Measurements from ENCODE around the gene COL9A2.

COL9A2 gene

DNA sequence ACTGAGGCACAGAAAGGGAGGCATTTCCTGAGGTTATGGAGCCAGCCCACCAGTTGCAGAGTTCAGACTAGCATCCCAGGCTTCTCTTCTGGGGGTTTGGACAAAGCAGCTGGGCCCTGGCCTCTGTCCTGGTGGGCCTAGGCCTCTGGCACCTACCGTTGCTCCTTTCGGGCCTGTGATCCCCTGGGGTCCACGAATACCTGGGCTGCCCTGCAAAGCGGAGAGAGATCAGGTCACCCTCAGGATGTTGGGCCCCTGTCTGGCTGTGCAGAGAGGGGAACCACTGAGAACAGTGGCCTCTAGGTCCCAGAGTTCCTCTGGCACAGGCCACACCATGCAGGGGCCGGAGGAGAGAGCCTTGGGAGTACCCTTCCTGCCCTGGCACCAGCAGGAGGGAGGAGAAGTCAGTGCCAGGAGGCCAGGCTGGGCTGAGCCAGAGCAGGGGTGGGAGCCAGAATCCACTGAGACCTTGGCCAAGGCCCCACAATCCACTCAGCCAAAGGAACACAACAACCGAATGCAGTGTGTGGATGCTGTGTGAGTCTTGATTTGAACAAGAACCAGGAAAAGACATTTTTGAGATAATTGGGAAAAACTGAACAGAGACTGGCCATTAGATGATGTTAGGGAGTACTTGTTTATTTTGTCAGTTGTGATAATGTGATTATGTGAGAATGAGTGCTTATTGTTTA, 8.9 kb downstream of the COL9A2 start:
- in situ Hi-C loops (cut with HindIII; ENCODE audit: low pct_ligation_motif_present, low pct_unique_long_range_greater_than_20kb, low sequenced_read_pairs): no loop called here
- no peak for DNase-seq

DNA sequence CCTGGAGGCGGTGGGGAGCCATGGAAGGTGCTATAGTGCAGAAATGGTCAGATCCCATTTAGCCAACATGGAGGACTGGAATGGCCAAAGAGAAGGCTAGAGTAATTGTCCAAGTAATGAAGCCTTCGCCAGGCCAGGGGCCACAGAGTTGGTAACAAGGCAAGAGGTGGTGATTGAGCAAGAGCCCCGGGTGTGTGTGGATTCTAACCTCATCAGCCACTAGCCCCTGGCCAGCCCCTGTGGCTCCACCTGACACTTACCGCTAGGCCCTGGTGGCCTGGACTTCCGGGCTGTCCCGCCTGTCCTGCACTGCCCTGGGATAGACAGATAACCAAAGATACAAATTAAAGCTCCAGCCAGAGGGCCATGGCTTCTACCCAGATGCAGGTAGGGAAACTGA, 9.9 kb downstream of the COL9A2 start:
- in situ Hi-C loops (cut with HindIII; ENCODE audit: low pct_ligation_motif_present, low pct_unique_long_range_greater_than_20kb, low sequenced_read_pairs): no loop called here
- DNase-seq: no peak

DNA sequence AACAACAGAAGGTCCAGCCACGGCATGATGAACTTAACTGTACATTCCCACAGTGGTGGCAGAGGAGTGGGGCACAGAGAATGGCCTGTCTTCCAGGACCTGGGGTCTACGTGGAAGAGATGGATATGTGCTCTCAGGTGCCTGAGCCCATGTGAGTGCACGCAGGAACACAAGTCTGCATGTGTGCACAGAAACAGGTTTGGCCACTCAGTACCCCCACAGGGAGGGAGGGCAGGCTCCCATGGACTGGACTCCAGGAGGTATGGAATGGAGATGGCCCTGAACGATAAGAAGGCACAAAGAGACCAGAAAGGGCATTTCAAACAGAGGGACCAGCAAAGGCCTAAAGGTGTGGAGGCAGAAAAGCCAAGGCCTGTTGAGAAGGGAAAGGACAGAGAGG, 10.8 kb downstream of the COL9A2 start:
- DNase-seq: no peak
- in situ Hi-C loops (cut with HindIII; ENCODE audit: low pct_ligation_motif_present, low pct_unique_long_range_greater_than_20kb, low sequenced_read_pairs): no loop called here

DNA sequence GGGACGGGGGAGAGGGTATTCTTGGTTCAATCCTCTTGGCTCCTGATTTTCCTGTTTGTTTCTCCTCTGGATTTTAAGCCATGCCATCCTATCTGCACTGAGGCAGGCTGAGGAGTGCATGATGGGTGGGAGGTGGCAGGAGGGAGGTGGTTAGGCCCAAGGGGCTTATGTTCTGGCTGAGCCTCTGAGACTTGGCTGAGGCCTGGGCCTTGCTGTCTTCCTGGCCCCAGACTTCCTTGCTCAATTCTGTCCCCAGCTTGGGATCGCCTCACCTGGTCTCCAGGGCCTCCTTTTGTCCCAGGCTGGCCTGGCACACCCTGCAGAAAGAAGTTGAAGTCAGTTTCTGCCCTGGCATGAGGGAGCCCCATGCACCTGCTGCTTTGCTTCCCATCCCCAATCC, 11.2 kb downstream of the COL9A2 start:
- in situ Hi-C loops (cut with HindIII; ENCODE audit: low pct_ligation_motif_present, low pct_unique_long_range_greater_than_20kb, low sequenced_read_pairs): no loop called here
- DNase-seq: no peak

DNA sequence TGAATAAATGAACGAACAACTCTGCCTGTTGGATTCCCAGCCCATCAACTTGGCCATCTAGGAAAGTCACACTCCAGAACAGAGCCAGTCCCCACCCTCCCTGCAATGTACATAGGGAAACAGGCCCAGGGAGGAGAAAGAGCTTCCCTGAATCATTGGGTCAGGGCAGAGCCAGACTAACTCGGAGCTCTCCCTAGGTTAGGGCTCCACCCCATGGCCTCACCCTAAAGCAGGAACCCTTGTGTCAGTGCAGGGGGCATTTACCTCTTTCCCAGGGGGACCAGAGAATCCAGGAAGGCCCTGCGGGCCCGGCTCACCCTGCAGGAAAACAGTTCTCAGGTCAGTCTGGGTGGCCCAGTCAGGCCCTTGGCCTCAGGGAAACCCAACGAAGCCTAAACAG, 11.6 kb downstream of the COL9A2 start:
- in situ Hi-C loops (cut with HindIII; ENCODE audit: low pct_ligation_motif_present, low pct_unique_long_range_greater_than_20kb, low sequenced_read_pairs): no loop called here
- peak; percentile 4 for DNase-seq

DNA sequence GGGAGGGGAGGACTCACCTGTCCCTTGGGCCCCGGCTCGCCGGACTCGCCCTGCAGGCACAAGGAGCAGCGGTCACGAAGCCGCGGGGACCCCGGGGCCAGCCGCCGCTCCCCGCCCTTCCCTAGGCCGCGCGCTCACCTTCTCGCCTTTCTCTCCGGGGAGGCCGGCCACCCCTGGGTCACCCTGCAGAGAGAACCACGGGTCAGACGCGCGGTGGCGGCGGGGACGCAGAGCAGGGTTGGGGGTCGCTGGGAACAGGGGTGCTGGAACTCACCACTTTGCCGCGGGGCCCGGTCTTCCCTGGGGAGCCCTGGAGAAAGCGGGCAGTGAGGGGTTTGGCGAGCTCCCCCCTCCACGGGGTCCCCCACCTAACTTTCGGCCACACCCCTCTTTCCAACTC, 13.3 kb downstream of the COL9A2 start:
- no peak for DNase-seq
- in situ Hi-C loops (cut with HindIII; ENCODE audit: low pct_ligation_motif_present, low pct_unique_long_range_greater_than_20kb, low sequenced_read_pairs): no loop called here

DNA sequence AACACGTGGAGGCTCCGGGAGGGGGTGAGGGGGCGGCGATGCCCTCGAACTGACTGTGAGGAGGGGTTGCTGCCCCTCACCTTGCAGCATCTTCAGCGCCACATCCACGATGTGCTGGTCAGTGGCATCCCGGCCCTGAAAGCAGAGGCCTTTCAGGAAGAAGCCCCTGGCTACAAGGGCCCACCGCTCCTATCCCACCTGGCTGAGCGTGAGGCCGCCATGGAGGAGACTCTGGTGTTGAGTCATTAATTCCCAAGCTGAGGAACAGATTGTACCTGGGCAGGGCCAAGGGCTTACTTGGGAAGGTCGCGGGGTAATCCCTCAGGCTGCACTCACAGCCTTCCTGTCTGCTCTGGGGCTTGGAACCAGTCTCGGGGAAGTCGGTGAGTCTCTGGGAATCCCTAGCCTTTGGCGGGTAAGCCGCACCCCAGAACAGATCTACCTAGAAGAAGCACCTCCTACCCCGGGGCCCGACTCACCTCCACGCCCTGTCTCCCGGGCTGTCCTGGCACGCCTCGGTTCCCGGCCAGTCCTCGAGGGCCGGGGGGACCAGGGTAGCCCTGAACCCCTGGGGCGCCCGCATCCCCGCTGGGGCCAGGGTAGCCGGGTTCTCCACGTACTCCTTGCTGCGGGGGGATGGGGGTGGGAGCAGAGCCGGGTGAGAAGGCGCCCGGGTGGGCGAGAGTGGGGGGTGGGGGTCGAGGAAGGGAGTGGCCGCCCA, 13.9 kb downstream of the COL9A2 start:
- in situ Hi-C loops (cut with HindIII; ENCODE audit: low pct_ligation_motif_present, low pct_unique_long_range_greater_than_20kb, low sequenced_read_pairs): no loop called here
- no peak for DNase-seq

DNA sequence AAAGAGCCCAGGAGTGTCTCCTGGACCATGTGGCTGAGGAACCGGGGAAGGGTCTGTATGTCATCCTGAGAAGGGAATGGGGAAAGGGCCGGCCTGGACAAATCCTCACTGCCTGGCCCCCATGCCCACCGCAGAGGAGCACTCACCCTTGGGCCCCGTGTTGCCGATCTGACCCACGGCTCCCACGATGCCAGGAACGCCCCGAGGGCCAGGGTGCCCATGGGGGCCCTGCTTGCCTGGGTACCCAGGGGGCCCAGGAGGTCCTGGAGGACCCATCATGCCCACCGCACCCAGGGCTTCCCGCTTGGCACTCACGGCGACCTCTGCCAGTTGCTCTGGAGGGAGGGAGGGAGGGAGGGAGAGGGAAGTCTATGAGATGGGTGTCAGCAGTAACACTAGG, 14.6 kb downstream of the COL9A2 start:
- in situ Hi-C loops (cut with HindIII; ENCODE audit: low pct_ligation_motif_present, low pct_unique_long_range_greater_than_20kb, low sequenced_read_pairs): no loop called here
- no peak for DNase-seq

DNA sequence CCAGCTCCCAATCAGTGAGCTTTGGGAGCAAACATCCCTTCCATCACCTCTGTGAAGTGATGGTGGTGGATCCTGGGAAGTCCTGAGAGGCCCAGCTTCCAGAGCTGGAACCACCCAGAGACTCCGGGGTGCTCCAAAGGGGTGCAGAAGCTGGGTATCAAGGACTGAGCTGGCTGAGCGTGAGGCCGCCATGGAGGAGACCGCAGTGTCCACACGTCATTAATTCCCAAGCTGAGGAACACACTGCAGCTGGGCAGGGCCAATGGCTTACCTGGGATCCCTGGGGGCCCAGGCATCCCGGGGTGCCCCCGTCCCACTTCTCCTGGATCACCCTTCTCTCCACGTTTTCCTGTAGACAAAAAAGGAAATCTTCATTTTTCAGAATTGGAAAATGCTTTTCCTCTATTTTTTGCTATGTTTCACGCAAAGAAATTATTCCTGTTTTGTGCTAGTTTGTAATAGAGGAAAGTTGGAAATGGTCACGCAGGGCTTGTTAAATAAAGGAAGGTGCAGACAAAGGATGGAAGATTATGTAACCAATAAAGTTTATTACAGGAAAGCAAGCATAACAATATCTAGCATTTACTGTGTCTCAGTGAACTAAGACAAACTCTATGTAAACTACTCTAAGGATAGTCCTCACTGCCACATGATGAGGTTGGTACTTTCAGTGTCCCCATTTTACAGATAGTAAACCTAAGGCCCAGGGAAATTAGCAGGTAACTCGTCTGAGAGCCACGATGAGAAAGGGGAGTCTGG, 15.4 kb downstream of the COL9A2 start:
- DNase-seq: no peak
- in situ Hi-C loops (cut with HindIII; ENCODE audit: low pct_ligation_motif_present, low pct_unique_long_range_greater_than_20kb, low sequenced_read_pairs): no loop called here

DNA sequence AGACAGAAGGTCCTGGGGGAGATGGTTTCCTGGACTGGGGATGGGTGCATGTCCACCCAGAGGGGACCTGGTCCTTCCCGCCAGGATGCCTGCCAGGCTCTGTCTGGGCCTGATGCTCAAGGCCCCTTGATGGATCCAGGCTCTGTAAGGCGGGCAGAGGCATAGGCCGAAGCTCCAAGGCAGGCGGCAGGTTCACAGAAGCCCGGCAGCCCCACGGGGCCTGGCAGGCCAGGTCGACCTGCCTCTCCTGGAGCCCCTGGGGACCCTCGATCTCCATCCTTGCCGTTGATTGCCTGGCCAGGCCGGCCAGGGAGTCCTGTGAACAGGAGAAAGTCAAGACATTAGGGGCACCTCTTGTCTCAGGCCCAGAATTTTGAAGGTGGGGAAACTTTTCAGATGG, 16.0 kb downstream of the COL9A2 start:
- DNase-seq: no peak
- in situ Hi-C loops (cut with HindIII; ENCODE audit: low pct_ligation_motif_present, low pct_unique_long_range_greater_than_20kb, low sequenced_read_pairs): no loop called here

DNA sequence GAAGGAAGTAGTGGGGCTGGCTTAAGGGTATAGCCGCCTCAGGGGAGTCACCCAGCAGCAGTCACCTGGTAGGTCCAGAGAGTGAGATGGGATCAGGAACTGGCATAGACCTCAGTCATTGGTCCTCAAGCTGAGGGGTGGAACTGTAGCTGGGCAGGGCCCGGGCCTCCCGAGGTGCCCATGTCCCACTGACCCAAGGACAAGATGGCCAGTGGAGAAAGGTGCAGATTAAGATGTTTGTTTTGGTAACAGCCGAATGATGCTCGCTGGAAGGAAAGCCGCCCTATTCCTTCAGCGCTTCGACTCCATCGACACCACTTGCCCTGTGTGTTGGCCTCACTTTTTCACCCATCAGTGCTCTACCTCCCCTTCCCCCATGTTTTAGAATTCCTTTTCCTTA, 16.4 kb downstream of the COL9A2 start:
- no peak for DNase-seq
- in situ Hi-C loops (cut with HindIII; ENCODE audit: low pct_ligation_motif_present, low pct_unique_long_range_greater_than_20kb, low sequenced_read_pairs): no loop called here

DNA sequence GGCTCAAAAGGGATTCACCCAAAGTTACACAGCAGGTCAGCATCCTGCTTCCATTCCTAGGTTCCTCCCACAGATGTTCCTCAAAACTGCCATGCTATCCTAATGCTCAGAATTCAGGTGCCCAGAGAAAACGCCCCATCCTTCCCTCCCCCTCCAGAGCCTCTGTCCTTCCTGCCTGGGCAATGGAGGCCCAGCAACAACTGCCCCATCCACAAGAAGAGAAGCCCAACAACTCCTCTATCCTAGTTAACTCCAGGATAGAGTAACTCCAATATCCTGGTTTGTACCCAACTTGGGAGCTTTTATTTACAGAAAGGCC, 16.9 kb downstream of the COL9A2 start:
- no peak for DNase-seq
- in situ Hi-C loops (cut with HindIII; ENCODE audit: low pct_ligation_motif_present, low pct_unique_long_range_greater_than_20kb, low sequenced_read_pairs): no loop called here

DNA sequence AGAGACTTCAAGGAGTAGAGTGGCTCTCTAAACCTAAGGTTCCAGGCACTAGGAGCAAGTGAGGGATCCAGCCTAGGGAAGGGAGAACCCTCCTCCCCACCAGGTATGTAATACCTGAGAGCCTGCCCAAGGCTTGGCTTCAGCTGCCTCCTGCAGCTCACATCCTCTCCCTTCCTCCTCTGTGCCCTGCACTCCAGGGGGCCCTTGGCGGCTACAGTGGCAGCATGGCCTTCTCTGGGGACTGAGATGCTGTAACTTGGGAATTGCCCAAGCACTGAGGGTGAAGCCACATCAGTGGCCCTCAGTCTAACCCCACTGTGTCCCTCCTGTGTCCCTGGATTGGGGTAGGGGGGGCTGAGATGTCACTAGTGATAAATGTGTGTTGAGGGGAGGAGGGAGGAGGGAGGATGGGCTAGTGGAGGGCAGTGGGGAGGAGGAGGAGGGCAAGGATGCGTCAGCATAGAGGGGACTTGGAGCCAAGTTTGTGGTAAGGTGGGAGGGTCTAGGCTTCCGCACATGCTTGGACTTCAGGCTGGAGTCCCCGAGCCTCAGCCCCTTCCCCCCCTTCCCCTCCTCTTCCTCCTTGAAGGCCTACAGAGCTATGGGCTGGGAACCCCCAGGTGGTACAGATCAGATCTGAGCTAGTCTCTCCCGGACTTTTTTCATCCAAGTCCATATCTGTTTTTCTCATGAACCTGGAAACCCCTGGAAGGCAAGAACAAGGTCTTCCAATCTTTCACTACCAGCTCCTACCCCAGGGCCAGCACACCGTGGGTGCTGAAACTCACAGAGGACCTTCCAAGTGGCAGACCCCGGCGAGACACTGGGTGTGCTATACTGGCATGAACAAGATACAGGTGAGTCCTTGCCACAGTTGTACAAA, 17.5 kb downstream of the COL9A2 start:
- in situ Hi-C loops (cut with HindIII; ENCODE audit: low pct_ligation_motif_present, low pct_unique_long_range_greater_than_20kb, low sequenced_read_pairs): no loop called here
- no peak for DNase-seq

DNA sequence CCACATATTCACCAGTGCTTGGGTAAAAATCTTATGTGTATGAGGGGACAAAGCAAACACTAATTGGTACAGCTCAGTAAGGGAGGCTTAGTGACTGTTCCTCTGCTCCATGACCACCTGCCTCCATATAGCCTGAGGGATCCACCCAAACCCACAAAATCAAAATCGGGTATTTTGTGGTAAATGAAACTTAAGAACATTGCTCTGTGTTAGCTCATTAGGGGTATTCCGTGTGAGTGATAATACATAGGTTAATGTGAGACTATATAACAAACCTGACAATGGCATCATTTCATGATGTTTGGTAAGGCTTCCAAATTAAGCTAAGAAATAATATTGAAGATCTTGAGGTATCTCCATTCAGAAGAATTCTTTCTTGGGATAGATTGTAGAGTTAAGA, 25.8 kb downstream of the COL9A2 start:
- DNase-seq: no peak
- in situ Hi-C loops (cut with HindIII; ENCODE audit: low pct_ligation_motif_present, low pct_unique_long_range_greater_than_20kb, low sequenced_read_pairs): no loop called here

DNA sequence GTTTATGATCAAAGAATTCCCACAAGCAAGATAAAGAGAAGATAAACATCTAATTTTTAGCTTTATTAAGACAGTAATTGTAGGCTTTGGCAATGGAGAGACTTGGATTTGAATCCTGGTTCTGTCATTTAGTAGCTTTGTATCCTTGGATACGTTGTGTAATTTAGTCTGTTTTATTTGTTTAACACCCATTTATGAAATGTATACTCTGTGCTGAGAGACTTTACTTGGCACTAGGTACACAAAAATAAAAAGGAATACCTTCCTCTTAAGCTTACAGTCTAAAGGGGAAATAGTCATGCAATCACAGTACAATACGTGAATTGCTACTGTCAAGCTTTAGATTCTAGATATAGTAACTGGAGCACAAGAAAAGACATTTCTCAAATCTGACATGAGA, 35.2 kb downstream of the COL9A2 start:
- in situ Hi-C loops (cut with HindIII; ENCODE audit: low pct_ligation_motif_present, low pct_unique_long_range_greater_than_20kb, low sequenced_read_pairs): no loop called here
- DNase-seq: no peak

DNA sequence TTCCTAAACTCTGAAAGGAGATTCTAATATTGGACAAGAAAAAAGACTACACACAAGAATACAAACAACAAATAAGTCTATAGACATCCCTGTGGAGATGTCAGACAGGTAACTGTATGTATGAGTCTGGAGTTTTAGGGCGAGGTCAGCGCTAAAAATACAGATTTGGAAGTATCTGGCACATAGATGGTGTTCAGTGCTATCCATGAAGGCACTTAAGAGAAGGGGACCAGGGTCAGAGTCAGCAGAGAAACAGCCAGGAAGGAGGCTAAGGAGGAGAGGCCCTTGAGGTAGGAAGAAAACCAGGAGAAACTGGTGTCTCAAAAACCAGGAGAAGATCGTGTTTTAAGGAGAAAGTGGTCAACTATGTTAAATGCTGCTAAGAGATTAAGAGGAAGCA, 41.0 kb downstream of the COL9A2 start:
- in situ Hi-C loops (cut with HindIII; ENCODE audit: low pct_ligation_motif_present, low pct_unique_long_range_greater_than_20kb, low sequenced_read_pairs): no loop called here
- no peak for DNase-seq

DNA sequence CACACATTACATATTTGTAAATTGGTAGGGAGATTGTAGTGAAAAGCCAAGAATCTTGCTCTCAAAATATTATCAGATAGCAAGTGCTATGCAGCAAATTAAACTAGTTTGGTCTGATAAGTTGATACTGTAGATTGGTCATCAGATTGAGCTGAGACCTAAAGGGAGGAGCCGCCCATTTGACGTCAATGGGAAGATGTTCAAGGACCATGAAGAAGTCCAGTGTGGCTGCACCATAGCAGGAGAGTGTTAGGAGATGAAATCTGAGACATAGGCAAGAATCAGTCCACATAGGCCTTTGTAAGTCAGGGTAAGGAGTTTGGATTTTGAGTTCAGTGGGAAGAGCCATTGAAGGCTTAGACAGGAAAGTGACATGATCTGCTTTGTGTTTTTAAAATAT, 42.8 kb downstream of the COL9A2 start:
- in situ Hi-C loops (cut with HindIII; ENCODE audit: low pct_ligation_motif_present, low pct_unique_long_range_greater_than_20kb, low sequenced_read_pairs): no loop called here
- DNase-seq: no peak

DNA sequence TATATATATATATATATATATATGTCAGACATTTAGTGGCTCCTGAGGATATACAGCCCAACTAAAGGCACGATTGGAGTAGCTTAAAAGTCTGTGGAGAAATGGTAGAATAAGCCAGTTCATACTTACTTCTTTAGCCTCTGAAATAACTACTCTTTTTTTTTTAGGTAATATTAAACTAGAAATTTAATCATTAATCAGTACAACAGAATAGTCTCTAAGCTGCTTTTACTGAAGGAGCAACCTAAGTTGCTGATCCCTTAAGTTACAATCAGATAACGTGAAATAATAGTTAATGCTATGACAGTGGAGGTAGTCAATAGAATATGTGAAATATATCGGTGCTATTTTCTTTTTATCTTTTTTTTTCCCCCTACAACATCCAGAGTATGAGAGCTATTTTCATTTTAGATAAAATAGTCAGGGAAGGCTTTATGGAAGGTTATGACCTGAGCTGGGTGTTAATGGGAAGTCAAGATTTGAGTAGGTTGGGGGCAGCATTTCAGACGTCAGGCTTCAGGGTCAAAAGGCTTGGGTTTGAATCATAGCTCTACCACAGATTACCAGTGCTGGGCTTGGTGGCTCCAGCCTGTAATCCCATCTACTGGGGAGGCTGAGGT, 43.4 kb downstream of the COL9A2 start:
- in situ Hi-C loops (cut with HindIII; ENCODE audit: low pct_ligation_motif_present, low pct_unique_long_range_greater_than_20kb, low sequenced_read_pairs): no loop called here
- peak; percentile 49 for DNase-seq
